ENCODE data around the gene CASTOR1. TPM values are rescaled to one million over a fixed set of nuclear protein-coding genes. Genes with fewer than 3 reads are reported as not detected.

Gene CASTOR1
- total RNA-seq, 6 experiments from 2014 or later: 0.86 to 8.6 (median 4.0) TPM

GRCh38 chr22:30285176-30285845, 4.0 kb downstream of the CASTOR1 start:
- Histone ChIP-seq H3K27me3 (no peaks in the 10 kb centered on the region), H3K27ac (no peak overlapping the region), H3K9me3 (no peaks in the 10 kb centered on the region), H3K4me3 (no peak overlapping the region), H3K4me1 (peaks cover 0 to 17% (median 9%) of the 10 kb centered on the region in 4 donors), H3K36me3 (peaks cover 0 to 15% (median 6%) of the 10 kb centered on the region in 4 donors)
- 95% methylated on average over 7 of the region's 27 CpGs for WGBS (ENCODE audit: insufficient coverage, low coverage, low lambda C conversion rate, missing lambda C conversion rate)
- TF ChIP-seq CTCF (IDR thresholded peaks at IDR 0.05) (no peak), POLR2A (IDR thresholded peaks at IDR 0.05) (no peak)
- no peak for ATAC-seq
- intact Hi-C loops (cut with DNase I): no loop called here
- DNase-seq: no peak

- ATAC-seq (no peak), DNase-seq (no peak)
- TF ChIP-seq CTCF (IDR thresholded peaks at IDR 0.05) (no peak), POLR2A (IDR thresholded peaks at IDR 0.05) (no peak)
- H3K27ac ChIP-seq: no peak overlapping the region
- whole genome bisulfite sequencing (ENCODE audit: insufficient coverage, low coverage, low lambda C conversion rate, missing lambda C conversion rate): 60% methylated on average over 2 of the region's 4 CpGs
- no peaks in the 10 kb centered on the region for H3K9me3 ChIP-seq
- peaks cover 0 to 15% (median 6%) of the 10 kb centered on the region in 4 donors for H3K36me3 ChIP-seq
- H3K27me3 ChIP-seq: no peaks in the 10 kb centered on the region
- intact Hi-C loops (cut with DNase I): no loop called here
- no peak overlapping the region for H3K4me3 ChIP-seq
- peaks cover 0 to 12% (median 5%) of the 10 kb centered on the region in 4 donors for H3K4me1 ChIP-seq
Observed at GRCh38 chr22:30284666-30285065, 4.6 kb downstream of the CASTOR1 start.

GRCh38 chr22:30284172-30284571, 5.1 kb downstream of the CASTOR1 start:
- intact Hi-C loops (cut with DNase I): no loop called here
- Histone ChIP-seq H3K4me1 (peaks cover 0 to 12% (median 5%) of the 10 kb centered on the region in 4 donors), H3K27ac (no peak overlapping the region), H3K36me3 (peaks cover 0 to 15% (median 6%) of the 10 kb centered on the region in 4 donors), H3K4me3 (no peak overlapping the region), H3K27me3 (no peaks in the 10 kb centered on the region), H3K9me3 (no peaks in the 10 kb centered on the region)
- TF ChIP-seq CTCF (IDR thresholded peaks at IDR 0.05) (no peak), POLR2A (IDR thresholded peaks at IDR 0.05) (no peak)
- DNase-seq: no peak
- ATAC-seq: no peak
- 40% methylated on average over 1 of the region's 9 CpGs for WGBS (ENCODE audit: insufficient coverage, low coverage, low lambda C conversion rate, missing lambda C conversion rate)

- no peak overlapping the region for H3K4me3 ChIP-seq
- H3K27me3 ChIP-seq: no peaks in the 10 kb centered on the region
- DNase-seq (no peak), ATAC-seq (no peak)
- H3K9me3 ChIP-seq: no peaks in the 10 kb centered on the region
- no peak overlapping the region for H3K27ac ChIP-seq
- H3K36me3 ChIP-seq: peaks cover 0 to 15% (median 6%) of the 10 kb centered on the region in 4 donors
- intact Hi-C loops (cut with DNase I): no loop called here
- TF ChIP-seq CTCF (IDR thresholded peaks at IDR 0.05) (no peak), POLR2A (IDR thresholded peaks at IDR 0.05) (no peak)
- no CpG with 5 or more reads among the region's 4 CpGs for WGBS (ENCODE audit: insufficient coverage, low coverage, low lambda C conversion rate, missing lambda C conversion rate)
- peaks cover 0 to 8% (median 3%) of the 10 kb centered on the region in 4 donors for H3K4me1 ChIP-seq
Observed at GRCh38 chr22:30283342-30283741, 6.0 kb downstream of the CASTOR1 start.
